Transverse colon (tissue), 4 donors: Measurements from ENCODE around the gene GJC1. TPM values are rescaled to one million over a fixed set of nuclear protein-coding genes. Genes with fewer than 3 reads are reported as not detected.
A peak's percentile ranks its signal among the peaks of the same experiment; 100 is the strongest.

Experiments
- DNase-seq: peaks from one replicate; pipeline ENCODE4 v3.0.0-alpha.2; 2019
- H3K27ac ChIP-seq, 4 donors: fragments of 200-600 bp; sonication (generic); 2 replicates each; pipeline ENCODE4 v1.5.1; 2016 to 2018; ENCODE audit warnings: inconsistent platforms in 4 of 4
- H3K27me3 ChIP-seq: fragments of 200-600 bp; sonication (generic); 2 replicates; pipeline ENCODE4 v1.5.1; 2017; ENCODE audit warnings: inconsistent platforms
- H3K36me3 ChIP-seq, 4 donors: fragments of 200-600 bp; sonication (generic); 2 replicates each; pipeline ENCODE4 v1.5.1; 2017 to 2019; ENCODE audit warnings: inconsistent platforms in 4 of 4
- H3K4me1 ChIP-seq, 4 donors: fragments of 200-600 bp; sonication (generic); 2 replicates each; pipeline ENCODE4 v1.5.1; 2017 to 2020; ENCODE audit warnings: inconsistent platforms in 4 of 4
- H3K4me3 ChIP-seq, 4 donors: fragments of 200-600 bp; sonication (generic); 1 replicate in 1 of 4; 2 replicates in 3 of 4; pipeline versions ENCODE4 v1.5.1 to v1.6.1; 2017 to 2019; ENCODE audit warnings: inconsistent platforms in 4 of 4
- H3K9me3 ChIP-seq, 2 donors: fragments of 200-600 bp; sonication (generic); 2 replicates each; pipeline ENCODE4 v1.5.1; 2017 to 2019; ENCODE audit warnings: inconsistent platforms in 2 of 2
- EP300 ChIP-seq: sonication (generic); formaldehyde crosslinking; IDR thresholded peaks from one replicate; pipeline ENCODE4 v1.6.1; 2017; ENCODE audit warnings: antibody characterized with exemption, low read depth
- POLR2A ChIP-seq: fragments of 450-650 bp; IDR thresholded peaks from one replicate; pipeline ENCODE4 v1.6.1; 2016; ENCODE audit warnings: antibody characterized with exemption, mild to moderate bottlenecking, moderate library complexity
- POLR2AphosphoS5 ChIP-seq, 3 donors: sonication (generic); formaldehyde crosslinking; IDR thresholded peaks; one replicate each; pipeline ENCODE4 v1.6.1; 2016; ENCODE audit warnings: antibody characterized with exemption in 3 of 3
- WGBS, 2 donors: methylation state at CpG; one replicate each; pipeline ENCODE4 v1.1.5; 2018; ENCODE audit warnings: low coverage in 1 of 2; 5-methylcytosine and 5-hydroxymethylcytosine counted together
- in situ Hi-C, 4 donors: fragments of 200-750 bp; cut with MboI; loops; one replicate each; pipeline versions ENCODE4 v1.15.0 to v1.15.1; 2017; ENCODE audit warnings: low sequenced_read_pairs in 3 of 4, low pct_ligation_motif_present in 1 of 4, low pct_unique_long_range_greater_than_20kb in 1 of 4
- intact Hi-C: fragments of 100-400 bp; cut with DNase I; formaldehyde crosslinking; loops from one replicate; pipeline ENCODE4 v1.15.1; 2023; ENCODE audit warnings: low total_unique reads
- total RNA-seq, 4 donors: library from RNA; depleted of rRNA; stranded (reverse); fragments of >200 nt; gene quantifications; one replicate each; pipeline ENCODE4 v1.1.0, GENCODE V29; 2016
- TF ChIP-seq, protein P1 (sequence below), 5 experiments: fragments of 200-600 bp in 3 of 5; fragments of 450-650 bp in 2 of 5; sonication (generic) in 3 of 5; IDR thresholded peaks; 1 replicate in 2 of 5; 2 replicates in 3 of 5; pipeline ENCODE4 v1.5.1; 2016 to 2017; ENCODE audit warnings: antibody characterized with exemption in 5 of 5, inconsistent platforms in 3 of 5, mild to moderate bottlenecking in 2 of 5, moderate library complexity in 1 of 5

Gene GJC1
- total RNA-seq, 4 donors from 2014 or later = 12.0 to 18.7 (median 14.7) TPM

- in situ Hi-C loops = loop anchor here in 2 of 4 donors (5.0 to 10.0 kb wide), 2 partner anchors 78 to 80 kb away; no protein-coding TSS in a partner anchor
- H3K36me3 ChIP-seq = peaks cover 0 to 38% (median 17%) of the 10 kb centered on the region in 4 donors
- no peak overlapping the region for H3K4me3 ChIP-seq
- H3K9me3 ChIP-seq = no peaks in the 10 kb centered on the region
- peak overlapping the region in 1 of 4 donors; percentile 11 for H3K27ac ChIP-seq
- no peak for TF ChIP-seq EP300
- TF ChIP-seq POLR2AphosphoS5 (IDR thresholded peaks at IDR 0.05) = no peak
- TF ChIP-seq, protein P1, sequence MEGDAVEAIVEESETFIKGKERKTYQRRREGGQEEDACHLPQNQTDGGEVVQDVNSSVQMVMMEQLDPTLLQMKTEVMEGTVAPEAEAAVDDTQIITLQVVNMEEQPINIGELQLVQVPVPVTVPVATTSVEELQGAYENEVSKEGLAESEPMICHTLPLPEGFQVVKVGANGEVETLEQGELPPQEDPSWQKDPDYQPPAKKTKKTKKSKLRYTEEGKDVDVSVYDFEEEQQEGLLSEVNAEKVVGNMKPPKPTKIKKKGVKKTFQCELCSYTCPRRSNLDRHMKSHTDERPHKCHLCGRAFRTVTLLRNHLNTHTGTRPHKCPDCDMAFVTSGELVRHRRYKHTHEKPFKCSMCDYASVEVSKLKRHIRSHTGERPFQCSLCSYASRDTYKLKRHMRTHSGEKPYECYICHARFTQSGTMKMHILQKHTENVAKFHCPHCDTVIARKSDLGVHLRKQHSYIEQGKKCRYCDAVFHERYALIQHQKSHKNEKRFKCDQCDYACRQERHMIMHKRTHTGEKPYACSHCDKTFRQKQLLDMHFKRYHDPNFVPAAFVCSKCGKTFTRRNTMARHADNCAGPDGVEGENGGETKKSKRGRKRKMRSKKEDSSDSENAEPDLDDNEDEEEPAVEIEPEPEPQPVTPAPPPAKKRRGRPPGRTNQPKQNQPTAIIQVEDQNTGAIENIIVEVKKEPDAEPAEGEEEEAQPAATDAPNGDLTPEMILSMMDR (IDR thresholded peaks at IDR 0.05) = no peak
- no peak for TF ChIP-seq POLR2A
- 70 to 85% methylated on average over 3 to 9 of the region's 9 CpGs for WGBS, 2 donors
- DNase-seq = no peak
- peaks cover 0 to 5% (median 4%) of the 10 kb centered on the region in 4 donors for H3K4me1 ChIP-seq
- intact Hi-C loops = no loop called here
- H3K27me3 ChIP-seq = no peaks in the 10 kb centered on the region
These were observed 32.3 kb upstream of the GJC1 start for GRCh38 chr17:44862278-44862914.

- in situ Hi-C loops = loop anchor here in 2 of 4 donors (5.0 to 10.0 kb wide), 2 partner anchors 75 to 77 kb away; no protein-coding TSS in a partner anchor
- H3K27me3 ChIP-seq = no peaks in the 10 kb centered on the region
- H3K4me3 ChIP-seq = no peak overlapping the region
- 81 to 90% methylated on average over 2 to 5 of the region's 5 CpGs for WGBS, 2 donors
- H3K27ac ChIP-seq = no peak overlapping the region
- intact Hi-C loops = no loop called here
- H3K9me3 ChIP-seq = no peaks in the 10 kb centered on the region
- H3K4me1 ChIP-seq = peaks cover 0 to 4% (median 1%) of the 10 kb centered on the region in 4 donors
- H3K36me3 ChIP-seq = peaks cover 0 to 63% (median 23%) of the 10 kb centered on the region in 4 donors
- TF ChIP-seq, protein P1 (IDR thresholded peaks at IDR 0.05) = no peak
- no peak for TF ChIP-seq POLR2A
- TF ChIP-seq POLR2AphosphoS5 (IDR thresholded peaks at IDR 0.05) = no peak
- no peak for DNase-seq
These were observed 29.6 kb upstream of the GJC1 start for GRCh38 chr17:44859701-44860100.

DNA sequence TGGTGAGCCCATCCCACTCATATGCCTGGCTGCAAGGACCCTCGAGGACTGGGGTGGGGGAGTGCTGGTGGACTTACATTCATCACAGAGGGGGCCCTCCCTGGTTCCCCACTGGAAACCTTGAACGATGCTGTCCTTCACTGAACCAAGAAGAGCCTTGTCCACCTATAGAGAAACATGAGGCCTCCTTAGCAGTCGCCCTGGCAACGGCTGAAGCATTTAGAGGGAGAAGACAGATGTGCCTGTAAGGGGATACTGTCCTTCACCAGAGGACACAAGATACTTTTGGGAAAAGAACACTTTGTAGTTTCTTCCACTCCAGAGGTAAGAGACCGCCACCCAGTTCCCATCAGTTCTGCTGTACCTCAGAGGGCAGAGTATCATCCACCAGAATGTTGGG is 24.1 kb upstream of the GJC1 start:
- intact Hi-C loops (no loop called here), in situ Hi-C loops (no loop called here)
- TF ChIP-seq POLR2AphosphoS5 (IDR thresholded peaks at IDR 0.05) (no peak), POLR2A (no peak), EP300 (no peak)
- TF ChIP-seq, protein P1 (IDR thresholded peaks at IDR 0.05) = no peak
- 92% methylated on average over 5 of the region's 5 CpGs; no CpG with 5 or more reads in 1 of the 2 donors for WGBS, 2 donors
- H3K27ac ChIP-seq = no peak overlapping the region
- H3K9me3 ChIP-seq = no peaks in the 10 kb centered on the region
- DNase-seq = no peak
- H3K27me3 ChIP-seq = no peaks in the 10 kb centered on the region
- H3K4me3 ChIP-seq = no peak overlapping the region
- H3K36me3 ChIP-seq = peaks cover 0 to 81% (median 27%) of the 10 kb centered on the region in 4 donors
- H3K4me1 ChIP-seq = no peaks in the 10 kb centered on the region

DNA sequence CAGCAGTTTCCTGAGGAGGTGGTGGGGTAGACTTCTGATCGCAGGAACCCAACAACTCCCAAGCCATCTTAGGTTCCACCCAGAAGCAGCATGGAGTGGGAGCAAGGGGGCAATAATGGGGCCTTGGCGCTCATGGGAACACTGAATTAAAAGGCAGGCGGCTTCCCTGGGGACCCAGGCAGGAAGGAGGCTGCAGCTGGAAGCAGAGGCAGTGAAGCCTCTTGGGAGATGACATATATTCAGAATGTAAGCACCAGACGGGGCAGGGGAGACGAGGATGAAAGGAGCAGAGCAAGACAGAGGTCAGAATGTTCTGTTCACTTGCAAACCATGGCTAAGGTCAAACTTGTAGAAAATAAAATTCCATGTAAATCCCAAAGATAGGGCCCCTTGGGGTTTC is 20.5 kb upstream of the GJC1 start:
- in situ Hi-C loops (no loop called here), intact Hi-C loops (no loop called here)
- H3K27me3 ChIP-seq = no peaks in the 10 kb centered on the region
- no peaks in the 10 kb centered on the region for H3K4me1 ChIP-seq
- H3K27ac ChIP-seq = no peak overlapping the region
- no peak overlapping the region for H3K4me3 ChIP-seq
- no peak for DNase-seq
- no peaks in the 10 kb centered on the region for H3K9me3 ChIP-seq
- TF ChIP-seq EP300 = no peak
- TF ChIP-seq POLR2A = no peak
- TF ChIP-seq POLR2AphosphoS5 (IDR thresholded peaks at IDR 0.05) = no peak
- TF ChIP-seq, protein P1 (IDR thresholded peaks at IDR 0.05) = no peak
- H3K36me3 ChIP-seq = peaks cover 0 to 46% (median 16%) of the 10 kb centered on the region in 4 donors
- 83 to 86% methylated on average over 3 to 5 of the region's 5 CpGs for WGBS, 2 donors
